ENCODE measurements around the gene NRG3. TPM values are rescaled to one million over a fixed set of nuclear protein-coding genes. Genes with fewer than 3 reads are reported as not detected.

The NRG3 gene
- total and polyA plus RNA-seq, 11 donors = 0.11 to 0.41 (median 0.27) TPM; not detected in 7

DNA sequence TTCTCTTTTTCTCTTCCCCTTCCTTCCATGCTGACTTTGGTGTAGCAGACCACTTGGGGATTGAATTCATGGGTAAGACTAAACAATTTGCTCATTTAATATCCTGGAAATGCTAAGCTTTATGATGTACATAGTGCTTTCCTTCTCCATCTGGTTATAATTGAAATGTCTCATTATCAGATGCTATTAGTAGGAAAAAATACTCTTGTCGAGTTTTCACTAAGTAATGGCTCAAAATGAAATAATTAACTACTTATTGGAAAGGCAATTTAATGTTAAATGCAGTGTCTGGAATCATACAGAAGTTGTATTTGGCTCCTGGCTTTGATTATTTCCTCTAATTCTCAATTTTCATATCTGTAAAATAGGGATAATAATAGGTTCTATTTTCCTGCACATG lies 990.4 kb downstream of the NRG3 start:
- intact Hi-C loops (cut with DNase I) = no loop called here
- ATAC-seq = no peak
- 45 to 56% (median 52%) methylated on average over 1 of the region's 1 CpG for WGBS, 4 donors

DNA sequence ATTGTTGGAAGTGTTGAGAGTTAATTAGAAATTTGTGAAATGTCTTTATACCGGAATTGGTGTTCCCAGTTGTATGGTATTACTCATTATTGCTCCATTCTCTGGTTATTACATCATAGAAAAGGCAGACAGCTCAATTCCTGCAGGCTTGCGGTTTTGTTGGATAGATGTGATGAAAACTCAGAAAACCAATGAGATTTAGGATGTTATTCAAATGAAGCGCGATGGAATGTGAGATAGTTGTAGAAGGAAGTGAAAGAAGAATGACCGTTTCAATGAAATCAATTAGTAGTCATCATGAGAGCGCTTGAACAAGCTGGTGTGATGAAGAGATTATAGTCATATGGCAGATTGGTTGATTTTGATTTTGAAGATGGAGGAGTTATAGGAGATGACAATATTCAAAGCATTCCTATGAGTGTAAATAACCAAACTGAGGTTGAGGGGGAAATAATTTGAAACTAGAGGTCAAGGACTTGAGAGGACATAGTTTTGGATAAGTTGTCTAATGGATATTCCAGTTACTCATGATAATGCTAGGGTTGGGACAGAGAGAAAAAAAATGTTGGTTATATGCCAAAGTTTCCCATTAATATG lies 991.5 kb downstream of the NRG3 start:
- Histone ChIP-seq H3K4me3 (no peak overlapping the region), H3K4me1 (no peaks in the 10 kb centered on the region), H3K9me3 (peaks cover 0 to 3% (median 0%) of the 10 kb centered on the region in 12 donors), H3K36me3 (no peaks in the 10 kb centered on the region), H3K27ac (peak overlapping the region in 1 of 12 donors; percentile 42), H3K27me3 (no peaks in the 10 kb centered on the region)
- ATAC-seq (peak in 2 of 4 donors; percentile 71 to 88), DNase-seq (no peak)
- 66 to 71% (median 69%) methylated on average over 6 of the region's 6 CpGs for WGBS, 4 donors
- intact Hi-C loops (cut with DNase I) = no loop called here
- no peak for TF ChIP-seq POLR2A (IDR thresholded peaks at IDR 0.05)
- TF ChIP-seq, protein P1, sequence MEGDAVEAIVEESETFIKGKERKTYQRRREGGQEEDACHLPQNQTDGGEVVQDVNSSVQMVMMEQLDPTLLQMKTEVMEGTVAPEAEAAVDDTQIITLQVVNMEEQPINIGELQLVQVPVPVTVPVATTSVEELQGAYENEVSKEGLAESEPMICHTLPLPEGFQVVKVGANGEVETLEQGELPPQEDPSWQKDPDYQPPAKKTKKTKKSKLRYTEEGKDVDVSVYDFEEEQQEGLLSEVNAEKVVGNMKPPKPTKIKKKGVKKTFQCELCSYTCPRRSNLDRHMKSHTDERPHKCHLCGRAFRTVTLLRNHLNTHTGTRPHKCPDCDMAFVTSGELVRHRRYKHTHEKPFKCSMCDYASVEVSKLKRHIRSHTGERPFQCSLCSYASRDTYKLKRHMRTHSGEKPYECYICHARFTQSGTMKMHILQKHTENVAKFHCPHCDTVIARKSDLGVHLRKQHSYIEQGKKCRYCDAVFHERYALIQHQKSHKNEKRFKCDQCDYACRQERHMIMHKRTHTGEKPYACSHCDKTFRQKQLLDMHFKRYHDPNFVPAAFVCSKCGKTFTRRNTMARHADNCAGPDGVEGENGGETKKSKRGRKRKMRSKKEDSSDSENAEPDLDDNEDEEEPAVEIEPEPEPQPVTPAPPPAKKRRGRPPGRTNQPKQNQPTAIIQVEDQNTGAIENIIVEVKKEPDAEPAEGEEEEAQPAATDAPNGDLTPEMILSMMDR (IDR thresholded peaks at IDR 0.05) = no peak

More for the DNA sequence above, 990.4 kb downstream of the NRG3 start:
- Histone ChIP-seq H3K27ac (no peak overlapping the region), H3K27me3 (no peaks in the 10 kb centered on the region), H3K9me3 (peaks cover 0 to 3% (median 0%) of the 10 kb centered on the region in 12 donors), H3K36me3 (no peaks in the 10 kb centered on the region), H3K4me3 (no peak overlapping the region), H3K4me1 (no peaks in the 10 kb centered on the region)
- TF ChIP-seq POLR2A (IDR thresholded peaks at IDR 0.05) = no peak
- TF ChIP-seq, protein P1 (IDR thresholded peaks at IDR 0.05) = no peak
- no peak for DNase-seq

DNA sequence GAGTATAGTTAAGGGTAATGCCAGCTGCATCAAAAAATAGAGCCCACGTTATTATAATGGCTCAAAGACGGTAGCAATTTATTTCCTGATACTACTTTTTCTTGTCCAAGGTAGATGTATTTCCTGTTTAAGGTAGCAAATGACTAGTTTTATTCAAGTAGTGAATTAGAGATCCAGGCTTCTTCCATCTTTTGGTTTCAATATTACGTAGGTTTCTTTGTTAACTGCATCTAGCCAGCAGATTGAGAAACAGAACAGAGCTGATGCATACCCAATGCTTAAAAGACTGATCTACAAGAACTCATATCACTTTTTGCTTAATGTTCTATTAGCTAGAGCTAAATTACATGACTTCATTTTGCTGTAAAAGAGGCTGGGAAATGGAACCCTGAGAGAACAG lies 992.1 kb downstream of the NRG3 start:
- Histone ChIP-seq H3K27ac (peak overlapping the region in 1 of 12 donors; percentile 42), H3K4me3 (no peak overlapping the region), H3K36me3 (no peaks in the 10 kb centered on the region), H3K4me1 (no peaks in the 10 kb centered on the region), H3K9me3 (peaks cover 0 to 3% (median 0%) of the 10 kb centered on the region in 12 donors), H3K27me3 (no peaks in the 10 kb centered on the region)
- no peak for ATAC-seq
- intact Hi-C loops (cut with DNase I) = no loop called here
- TF ChIP-seq, protein P1 (IDR thresholded peaks at IDR 0.05) = no peak
- no peak for TF ChIP-seq POLR2A (IDR thresholded peaks at IDR 0.05)
- WGBS, 4 donors = 75 to 83% (median 77%) methylated on average over 3 of the region's 3 CpGs
- no peak for DNase-seq

DNA sequence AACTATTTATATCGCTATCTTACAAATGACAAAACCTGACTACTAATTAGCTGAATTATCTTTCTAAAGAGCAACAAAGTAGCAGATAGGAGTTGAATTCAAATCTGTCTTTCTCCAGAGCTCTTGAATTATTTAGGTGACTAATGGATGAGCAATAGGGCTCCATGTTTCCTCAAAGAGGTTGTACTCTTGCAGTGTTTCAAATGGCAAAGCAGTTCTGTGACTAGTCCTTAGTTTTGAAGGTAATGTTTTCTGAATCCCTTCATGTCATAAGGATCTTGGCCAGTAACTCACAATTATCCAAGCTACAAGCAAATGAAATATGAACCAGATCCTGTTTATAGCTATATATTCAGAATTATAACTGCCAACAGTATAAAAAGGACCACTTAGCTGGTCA lies 999.7 kb downstream of the NRG3 start:
- 95 to 100% (median 98%) methylated on average over 1 of the region's 1 CpG for WGBS, 4 donors
- intact Hi-C loops (cut with DNase I) = no loop called here
- Histone ChIP-seq H3K27ac (no peak overlapping the region), H3K4me1 (no peaks in the 10 kb centered on the region), H3K4me3 (no peak overlapping the region), H3K36me3 (no peaks in the 10 kb centered on the region), H3K9me3 (no peaks in the 10 kb centered on the region), H3K27me3 (no peaks in the 10 kb centered on the region)
- no peak for DNase-seq
- TF ChIP-seq, protein P1 (IDR thresholded peaks at IDR 0.05) = no peak
- no peak for TF ChIP-seq POLR2A (IDR thresholded peaks at IDR 0.05)
- ATAC-seq = no peak
